Subcutaneous adipose tissue (tissue), 4 donors: Measurements from ENCODE around the gene SKIC2. TPM values are rescaled to one million over a fixed set of nuclear protein-coding genes. Genes with fewer than 3 reads are reported as not detected.

Experiments used
- CTCF ChIP-seq: fragments of 450-650 bp; IDR thresholded peaks from one replicate; pipeline ENCODE4 v1.5.1; 2016; ENCODE audit warnings: low read depth, mild to moderate bottlenecking, control low read depth, antibody characterized with exemption, moderate library complexity
- total RNA-seq, 4 donors: library from RNA; depleted of rRNA; stranded (reverse); fragments of >200 nt; gene quantifications; one replicate each; pipeline ENCODE4 v1.1.0, GENCODE V29; 2016

SKIC2 gene
- total RNA-seq, 4 donors from 2014 or later = 16.1 to 44.6 (median 32.2) TPM

- TF ChIP-seq CTCF = no peak
Observed at GRCh38 chr6:31947070-31947675, 11.8 kb upstream of the SKIC2 start.

GRCh38 chr6:31947864-31948263, 11.1 kb upstream of the SKIC2 start:
- TF ChIP-seq CTCF = no peak

- TF ChIP-seq CTCF = no peak
Observed at GRCh38 chr6:31948306-31948705, 10.7 kb upstream of the SKIC2 start.

GRCh38 chr6:31948753-31949413, 10.1 kb upstream of the SKIC2 start:
- TF ChIP-seq CTCF = no peak

GRCh38 chr6:31949926-31950548, 8.9 kb upstream of the SKIC2 start:
- no peak for TF ChIP-seq CTCF

- TF ChIP-seq CTCF = no peak
Observed at GRCh38 chr6:31952140-31952805, 6.7 kb upstream of the SKIC2 start.

- TF ChIP-seq CTCF = no peak
Observed at GRCh38 chr6:31952890-31953289, 6.1 kb upstream of the SKIC2 start.
